SK-N-SH treated with all-trans-retinoic acid at 6 μM for 48 hours (cell line): ENCODE measurements around the gene DAD1.

Experiments used
- ATAC-seq: fragments of 200-7000 bp; cut with Tn5 transposase; 3 replicates; pipeline ENCODE4 v1.9.1; 2020; ENCODE audit warnings: mild to moderate bottlenecking, moderate library complexity
- ARNTL ChIP-seq: fragments of 450-650 bp; formaldehyde crosslinking; IDR thresholded peaks from 2 replicates; pipeline ENCODE4 v1.5.0; 2020; ENCODE audit warnings: low read depth, mild to moderate bottlenecking, moderate library complexity, borderline replicate concordance
- BACH2 ChIP-seq: fragments of 250-450 bp; sonication (Bioruptor Pico); IDR thresholded peaks from 2 replicates; pipeline ENCODE4 v1.9.0; 2021; ENCODE audit warnings: mild to moderate bottlenecking, borderline replicate concordance
- CSDC2 ChIP-seq: fragments of 250-450 bp; sonication (Bioruptor Pico); IDR thresholded peaks from 2 replicates; pipeline ENCODE4 v1.5.0; 2020; ENCODE audit warnings: mild to moderate bottlenecking, moderate library complexity
- ESRRG ChIP-seq: fragments of 250-450 bp; sonication (Bioruptor Pico); IDR thresholded peaks from 2 replicates; pipeline ENCODE4 v1.6.1; 2021; ENCODE audit warnings: mild to moderate bottlenecking
- GLIS3 ChIP-seq: fragments of 250-450 bp; sonication (Bioruptor Pico); IDR thresholded peaks from 2 replicates; pipeline ENCODE4 v1.5.0; 2020; ENCODE audit warnings: mild to moderate bottlenecking, moderate library complexity
- ISL1 ChIP-seq: fragments of 250-450 bp; sonication (Bioruptor Pico); IDR thresholded peaks from 2 replicates; pipeline ENCODE4 v2.1.2; 2022; ENCODE audit warnings: mild to moderate bottlenecking, moderate library complexity
- OSR1 ChIP-seq: fragments of 250-450 bp; sonication (Bioruptor Pico); IDR thresholded peaks from 2 replicates; pipeline ENCODE4 v1.8.0; 2022; ENCODE audit warnings: moderate library complexity, mild to moderate bottlenecking, inconsistent platforms
- RARB ChIP-seq: fragments of 250-450 bp; sonication (Bioruptor Pico); IDR thresholded peaks from 2 replicates; pipeline ENCODE4 v1.8.0; 2021; ENCODE audit warnings: mild to moderate bottlenecking, moderate library complexity
- SNAI2 ChIP-seq: fragments of 250-450 bp; sonication (Bioruptor Pico); IDR thresholded peaks from 2 replicates; pipeline ENCODE4 v1.5.0; 2020; ENCODE audit warnings: mild to moderate bottlenecking, moderate library complexity
- TOX ChIP-seq: fragments of 250-450 bp; sonication (Bioruptor Pico); IDR thresholded peaks from 2 replicates; pipeline ENCODE4 v1.8.0; 2021; ENCODE audit warnings: mild to moderate bottlenecking, moderate library complexity, borderline replicate concordance
- ZC3H10 ChIP-seq: fragments of 250-450 bp; sonication (Bioruptor Pico); IDR thresholded peaks from 2 replicates; pipeline ENCODE4 v1.5.1; 2021; ENCODE audit warnings: mild to moderate bottlenecking, moderate library complexity
- ZFP3 ChIP-seq: fragments of 250-450 bp; sonication (Bioruptor Pico); IDR thresholded peaks from 2 replicates; pipeline ENCODE4 v1.5.0; 2020; ENCODE audit warnings: mild to moderate bottlenecking, moderate library complexity
- ZNF565 ChIP-seq: fragments of 450-650 bp; formaldehyde crosslinking; conservative IDR thresholded peaks from 2 replicates; pipeline ENCODE4 v1.5.0; 2020; ENCODE audit warnings: low read depth, mild to moderate bottlenecking, moderate library complexity
- ZNF70 ChIP-seq: fragments of 450-650 bp; formaldehyde crosslinking; IDR thresholded peaks from 2 replicates; pipeline ENCODE4 v1.5.0; 2020; ENCODE audit warnings: mild to moderate bottlenecking, moderate library complexity
- ZNF8 ChIP-seq: fragments of 450-650 bp; formaldehyde crosslinking; IDR thresholded peaks from 2 replicates; pipeline ENCODE4 v1.5.0; 2020; ENCODE audit warnings: mild to moderate bottlenecking, moderate library complexity
- TF ChIP-seq, protein P1 (sequence below): fragments of 250-450 bp; sonication (Bioruptor Pico); IDR thresholded peaks from 2 replicates; pipeline ENCODE4 v1.5.0; 2020; ENCODE audit warnings: mild to moderate bottlenecking, moderate library complexity
- TF ChIP-seq, protein P2 (sequence below): fragments of 250-450 bp; sonication (Bioruptor Pico); IDR thresholded peaks from 2 replicates; pipeline ENCODE4 v1.5.1; 2020; ENCODE audit warnings: low read depth, mild to moderate bottlenecking, moderate library complexity
- TF ChIP-seq, protein P3 (sequence below): fragments of 250-450 bp; sonication (Bioruptor Pico); IDR thresholded peaks from 2 replicates; pipeline ENCODE4 v1.8.0; 2020; ENCODE audit warnings: mild to moderate bottlenecking, moderate library complexity, borderline replicate concordance
- TF ChIP-seq, protein P4 (sequence below): fragments of 250-450 bp; sonication (Bioruptor Pico); IDR thresholded peaks from 2 replicates; pipeline ENCODE4 v1.5.1; 2021; ENCODE audit warnings: mild to moderate bottlenecking, moderate library complexity
- TF ChIP-seq, protein P5 (sequence below): fragments of 250-450 bp; sonication (Bioruptor Pico); IDR thresholded peaks from 2 replicates; pipeline ENCODE4 v1.8.0; 2021; ENCODE audit warnings: low read depth, mild to moderate bottlenecking, moderate library complexity, borderline replicate concordance

The DAD1 gene

DNA sequence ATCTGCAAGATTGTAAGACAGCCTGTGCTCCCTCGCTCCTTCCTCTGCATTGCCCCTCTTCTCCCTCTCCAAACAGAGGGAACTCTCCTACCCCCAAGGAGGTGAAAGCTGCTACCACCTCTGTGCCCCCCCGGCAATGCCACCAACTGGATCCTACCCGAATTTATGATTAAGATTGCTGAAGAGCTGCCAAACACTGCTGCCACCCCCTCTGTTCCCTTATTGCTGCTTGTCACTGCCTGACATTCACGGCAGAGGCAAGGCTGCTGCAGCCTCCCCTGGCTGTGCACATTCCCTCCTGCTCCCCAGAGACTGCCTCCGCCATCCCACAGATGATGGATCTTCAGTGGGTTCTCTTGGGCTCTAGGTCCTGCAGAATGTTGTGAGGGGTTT is 37.4 kb downstream of the DAD1 start:
- ATAC-seq = no peak
- no peak for TF ChIP-seq ZC3H10 (CRISPR knock-in tag)
- TF ChIP-seq ARNTL (CRISPR knock-in tag) = no peak
- TF ChIP-seq RARB (CRISPR knock-in tag) = no peak
- TF ChIP-seq GLIS3 = no peak
- TF ChIP-seq ZNF565 (CRISPR knock-in tag) = no peak
- TF ChIP-seq ZNF8 (CRISPR knock-in tag) = no peak
- no peak for TF ChIP-seq BACH2
- TF ChIP-seq CSDC2 (CRISPR knock-in tag) = no peak
- TF ChIP-seq, protein P1, sequence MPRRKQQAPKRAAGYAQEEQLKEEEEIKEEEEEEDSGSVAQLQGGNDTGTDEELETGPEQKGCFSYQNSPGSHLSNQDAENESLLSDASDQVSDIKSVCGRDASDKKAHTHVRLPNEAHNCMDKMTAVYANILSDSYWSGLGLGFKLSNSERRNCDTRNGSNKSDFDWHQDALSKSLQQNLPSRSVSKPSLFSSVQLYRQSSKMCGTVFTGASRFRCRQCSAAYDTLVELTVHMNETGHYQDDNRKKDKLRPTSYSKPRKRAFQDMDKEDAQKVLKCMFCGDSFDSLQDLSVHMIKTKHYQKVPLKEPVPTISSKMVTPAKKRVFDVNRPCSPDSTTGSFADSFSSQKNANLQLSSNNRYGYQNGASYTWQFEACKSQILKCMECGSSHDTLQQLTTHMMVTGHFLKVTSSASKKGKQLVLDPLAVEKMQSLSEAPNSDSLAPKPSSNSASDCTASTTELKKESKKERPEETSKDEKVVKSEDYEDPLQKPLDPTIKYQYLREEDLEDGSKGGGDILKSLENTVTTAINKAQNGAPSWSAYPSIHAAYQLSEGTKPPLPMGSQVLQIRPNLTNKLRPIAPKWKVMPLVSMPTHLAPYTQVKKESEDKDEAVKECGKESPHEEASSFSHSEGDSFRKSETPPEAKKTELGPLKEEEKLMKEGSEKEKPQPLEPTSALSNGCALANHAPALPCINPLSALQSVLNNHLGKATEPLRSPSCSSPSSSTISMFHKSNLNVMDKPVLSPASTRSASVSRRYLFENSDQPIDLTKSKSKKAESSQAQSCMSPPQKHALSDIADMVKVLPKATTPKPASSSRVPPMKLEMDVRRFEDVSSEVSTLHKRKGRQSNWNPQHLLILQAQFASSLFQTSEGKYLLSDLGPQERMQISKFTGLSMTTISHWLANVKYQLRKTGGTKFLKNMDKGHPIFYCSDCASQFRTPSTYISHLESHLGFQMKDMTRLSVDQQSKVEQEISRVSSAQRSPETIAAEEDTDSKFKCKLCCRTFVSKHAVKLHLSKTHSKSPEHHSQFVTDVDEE (CRISPR knock-in tag) = no peak
- TF ChIP-seq TOX (CRISPR knock-in tag) = no peak
- TF ChIP-seq, protein P2, sequence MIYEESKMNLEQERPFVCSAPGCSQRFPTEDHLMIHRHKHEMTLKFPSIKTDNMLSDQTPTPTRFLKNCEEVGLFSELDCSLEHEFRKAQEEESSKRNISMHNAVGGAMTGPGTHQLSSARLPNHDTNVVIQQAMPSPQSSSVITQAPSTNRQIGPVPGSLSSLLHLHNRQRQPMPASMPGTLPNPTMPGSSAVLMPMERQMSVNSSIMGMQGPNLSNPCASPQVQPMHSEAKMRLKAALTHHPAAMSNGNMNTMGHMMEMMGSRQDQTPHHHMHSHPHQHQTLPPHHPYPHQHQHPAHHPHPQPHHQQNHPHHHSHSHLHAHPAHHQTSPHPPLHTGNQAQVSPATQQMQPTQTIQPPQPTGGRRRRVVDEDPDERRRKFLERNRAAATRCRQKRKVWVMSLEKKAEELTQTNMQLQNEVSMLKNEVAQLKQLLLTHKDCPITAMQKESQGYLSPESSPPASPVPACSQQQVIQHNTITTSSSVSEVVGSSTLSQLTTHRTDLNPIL (CRISPR knock-in tag) = no peak
- TF ChIP-seq, protein P3, sequence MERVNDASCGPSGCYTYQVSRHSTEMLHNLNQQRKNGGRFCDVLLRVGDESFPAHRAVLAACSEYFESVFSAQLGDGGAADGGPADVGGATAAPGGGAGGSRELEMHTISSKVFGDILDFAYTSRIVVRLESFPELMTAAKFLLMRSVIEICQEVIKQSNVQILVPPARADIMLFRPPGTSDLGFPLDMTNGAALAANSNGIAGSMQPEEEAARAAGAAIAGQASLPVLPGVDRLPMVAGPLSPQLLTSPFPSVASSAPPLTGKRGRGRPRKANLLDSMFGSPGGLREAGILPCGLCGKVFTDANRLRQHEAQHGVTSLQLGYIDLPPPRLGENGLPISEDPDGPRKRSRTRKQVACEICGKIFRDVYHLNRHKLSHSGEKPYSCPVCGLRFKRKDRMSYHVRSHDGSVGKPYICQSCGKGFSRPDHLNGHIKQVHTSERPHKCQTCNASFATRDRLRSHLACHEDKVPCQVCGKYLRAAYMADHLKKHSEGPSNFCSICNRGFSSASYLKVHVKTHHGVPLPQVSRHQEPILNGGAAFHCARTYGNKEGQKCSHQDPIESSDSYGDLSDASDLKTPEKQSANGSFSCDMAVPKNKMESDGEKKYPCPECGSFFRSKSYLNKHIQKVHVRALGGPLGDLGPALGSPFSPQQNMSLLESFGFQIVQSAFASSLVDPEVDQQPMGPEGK = no peak
- TF ChIP-seq ZFP3 (CRISPR knock-in tag) = no peak
- no peak for TF ChIP-seq OSR1
- no peak for TF ChIP-seq ZNF70 (CRISPR knock-in tag)
- TF ChIP-seq ISL1 = no peak

DNA sequence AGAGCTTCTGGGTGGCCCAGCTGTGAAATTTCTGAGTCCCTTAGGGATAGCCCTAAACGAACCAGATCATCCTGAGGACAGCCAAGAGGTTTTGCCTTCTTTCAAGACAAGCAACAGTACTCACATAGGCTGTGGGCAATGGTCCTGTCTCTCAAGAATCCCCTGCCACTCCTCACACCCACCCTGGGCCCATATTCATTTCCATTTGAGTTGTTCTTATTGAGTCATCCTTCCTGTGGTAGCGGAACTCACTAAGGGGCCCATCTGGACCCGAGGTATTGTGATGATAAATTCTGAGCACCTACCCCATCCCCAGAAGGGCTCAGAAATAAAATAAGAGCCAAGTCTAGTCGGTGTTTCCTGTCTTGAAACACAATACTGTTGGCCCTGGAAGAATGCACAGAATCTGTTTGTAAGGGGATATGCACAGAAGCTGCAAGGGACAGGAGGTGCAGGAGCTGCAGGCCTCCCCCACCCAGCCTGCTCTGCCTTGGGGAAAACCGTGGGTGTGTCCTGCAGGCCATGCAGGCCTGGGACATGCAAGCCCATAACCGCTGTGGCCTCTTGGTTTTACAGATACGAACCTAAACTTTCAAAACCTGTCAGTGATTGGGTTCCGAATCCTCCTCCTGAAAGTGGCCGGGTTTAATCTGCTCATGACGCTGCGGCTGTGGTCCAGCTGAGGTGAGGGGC is 38.9 kb downstream of the DAD1 start:
- ATAC-seq = peak; percentile 76

More for the DNA sequence above, 38.9 kb downstream of the DAD1 start:
- TF ChIP-seq ZNF70 (CRISPR knock-in tag) = no peak
- TF ChIP-seq ISL1 = no peak
- no peak for TF ChIP-seq ZNF8 (CRISPR knock-in tag)
- TF ChIP-seq, protein P2 (CRISPR knock-in tag) = no peak
- TF ChIP-seq, protein P4, sequence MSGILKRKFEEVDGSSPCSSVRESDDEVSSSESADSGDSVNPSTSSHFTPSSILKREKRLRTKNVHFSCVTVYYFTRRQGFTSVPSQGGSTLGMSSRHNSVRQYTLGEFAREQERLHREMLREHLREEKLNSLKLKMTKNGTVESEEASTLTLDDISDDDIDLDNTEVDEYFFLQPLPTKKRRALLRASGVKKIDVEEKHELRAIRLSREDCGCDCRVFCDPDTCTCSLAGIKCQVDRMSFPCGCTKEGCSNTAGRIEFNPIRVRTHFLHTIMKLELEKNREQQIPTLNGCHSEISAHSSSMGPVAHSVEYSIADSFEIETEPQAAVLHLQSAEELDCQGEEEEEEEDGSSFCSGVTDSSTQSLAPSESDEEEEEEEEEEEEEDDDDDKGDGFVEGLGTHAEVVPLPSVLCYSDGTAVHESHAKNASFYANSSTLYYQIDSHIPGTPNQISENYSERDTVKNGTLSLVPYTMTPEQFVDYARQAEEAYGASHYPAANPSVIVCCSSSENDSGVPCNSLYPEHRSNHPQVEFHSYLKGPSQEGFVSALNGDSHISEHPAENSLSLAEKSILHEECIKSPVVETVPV = no peak
- TF ChIP-seq, protein P5, sequence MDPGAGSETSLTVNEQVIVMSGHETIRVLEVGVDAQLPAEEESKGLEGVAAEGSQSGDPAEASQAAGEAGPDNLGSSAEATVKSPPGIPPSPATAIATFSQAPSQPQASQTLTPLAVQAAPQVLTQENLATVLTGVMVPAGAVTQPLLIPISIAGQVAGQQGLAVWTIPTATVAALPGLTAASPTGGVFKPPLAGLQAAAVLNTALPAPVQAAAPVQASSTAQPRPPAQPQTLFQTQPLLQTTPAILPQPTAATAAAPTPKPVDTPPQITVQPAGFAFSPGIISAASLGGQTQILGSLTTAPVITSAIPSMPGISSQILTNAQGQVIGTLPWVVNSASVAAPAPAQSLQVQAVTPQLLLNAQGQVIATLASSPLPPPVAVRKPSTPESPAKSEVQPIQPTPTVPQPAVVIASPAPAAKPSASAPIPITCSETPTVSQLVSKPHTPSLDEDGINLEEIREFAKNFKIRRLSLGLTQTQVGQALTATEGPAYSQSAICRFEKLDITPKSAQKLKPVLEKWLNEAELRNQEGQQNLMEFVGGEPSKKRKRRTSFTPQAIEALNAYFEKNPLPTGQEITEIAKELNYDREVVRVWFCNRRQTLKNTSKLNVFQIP (CRISPR knock-in tag) = no peak
- TF ChIP-seq, protein P1 (CRISPR knock-in tag) = no peak
- no peak for TF ChIP-seq OSR1
- no peak for TF ChIP-seq SNAI2
- TF ChIP-seq ESRRG = no peak
- TF ChIP-seq TOX (CRISPR knock-in tag) = no peak
- TF ChIP-seq ZC3H10 (CRISPR knock-in tag) = no peak
- no peak for TF ChIP-seq GLIS3
